NCI-H128 (cell line): ENCODE data around the gene ZNF552.

Source experiments
- DNase-seq: peaks from one replicate; lab custom pipeline; 2025; ENCODE audit not compliant: unreplicated experiment; lab: John Stamatoyannopoulos, UW

The ZNF552 gene

DNA sequence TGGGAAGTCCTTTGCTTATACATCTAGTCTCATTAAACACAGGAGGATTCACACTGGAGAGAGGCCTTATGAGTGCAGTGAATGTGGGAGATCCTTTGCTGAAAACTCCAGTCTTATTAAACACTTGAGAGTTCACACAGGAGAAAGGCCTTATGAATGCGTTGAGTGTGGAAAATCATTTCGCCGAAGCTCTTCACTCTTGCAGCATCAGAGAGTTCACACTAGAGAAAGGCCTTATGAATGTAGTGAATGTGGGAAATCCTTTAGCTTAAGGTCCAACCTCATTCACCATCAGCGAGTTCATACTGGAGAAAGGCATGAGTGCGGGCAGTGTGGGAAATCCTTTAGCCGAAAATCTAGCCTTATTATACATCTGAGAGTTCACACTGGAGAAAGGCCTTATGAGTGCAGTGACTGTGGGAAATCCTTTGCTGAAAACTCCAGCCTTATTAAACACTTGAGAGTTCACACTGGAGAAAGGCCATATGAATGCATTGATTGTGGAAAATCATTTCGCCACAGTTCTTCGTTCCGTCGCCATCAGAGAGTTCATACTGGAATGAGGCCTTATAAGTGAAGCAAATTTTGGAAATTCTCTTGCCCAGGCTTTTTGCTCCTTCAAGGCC, 35.4 kb downstream of the ZNF552 start:
- DNase-seq, result no peak

- DNase-seq, result no peak
Measured at GRCh38 chr19:57778336-57778735, 36.4 kb downstream of the ZNF552 start.

DNA sequence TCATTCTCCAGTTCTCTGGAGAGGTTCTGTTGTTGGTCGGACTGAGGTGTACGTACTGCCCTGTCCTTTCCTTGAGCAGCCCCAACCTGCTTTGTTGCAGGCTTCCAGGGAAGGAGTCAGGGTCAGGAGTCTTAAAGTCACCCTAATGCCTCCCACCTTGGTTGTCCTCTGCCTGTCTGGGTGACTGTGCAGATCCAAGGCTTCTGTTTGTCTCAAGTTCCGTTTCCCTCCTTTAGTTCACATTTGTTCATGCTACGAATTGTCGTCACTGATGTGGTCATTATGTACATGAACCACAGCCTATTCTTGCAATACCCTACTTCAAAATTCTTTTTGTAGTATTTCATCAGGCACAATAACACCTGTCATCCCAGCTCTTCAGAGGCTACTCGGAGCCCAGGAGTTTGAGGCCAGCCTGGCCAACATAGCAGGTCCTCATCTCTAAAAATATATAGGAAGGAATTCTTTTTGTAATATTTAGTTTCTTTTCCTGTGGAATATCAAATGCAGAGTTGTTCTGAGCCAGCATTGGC, 37.9 kb downstream of the ZNF552 start:
- DNase-seq, result no peak

DNA sequence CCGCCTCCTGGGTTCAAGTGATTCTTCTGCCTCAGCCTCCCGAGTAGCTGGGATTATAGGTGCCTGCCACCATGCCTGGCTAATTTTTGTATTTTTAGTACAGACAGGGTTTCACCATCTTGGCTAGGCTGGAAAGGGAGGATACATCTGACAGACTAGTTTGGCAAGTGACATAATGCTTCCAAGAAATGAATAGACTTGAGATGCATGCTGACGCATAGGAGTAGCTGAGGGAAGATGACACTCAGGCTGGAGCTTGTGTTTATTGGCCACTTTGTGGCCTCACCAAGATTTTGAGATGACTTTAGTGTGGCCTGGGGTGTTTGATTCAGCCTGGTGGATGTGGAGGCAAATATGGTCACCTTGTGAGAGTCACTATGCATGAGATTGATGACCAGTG, 41.2 kb downstream of the ZNF552 start:
- DNase-seq, result no peak

DNA sequence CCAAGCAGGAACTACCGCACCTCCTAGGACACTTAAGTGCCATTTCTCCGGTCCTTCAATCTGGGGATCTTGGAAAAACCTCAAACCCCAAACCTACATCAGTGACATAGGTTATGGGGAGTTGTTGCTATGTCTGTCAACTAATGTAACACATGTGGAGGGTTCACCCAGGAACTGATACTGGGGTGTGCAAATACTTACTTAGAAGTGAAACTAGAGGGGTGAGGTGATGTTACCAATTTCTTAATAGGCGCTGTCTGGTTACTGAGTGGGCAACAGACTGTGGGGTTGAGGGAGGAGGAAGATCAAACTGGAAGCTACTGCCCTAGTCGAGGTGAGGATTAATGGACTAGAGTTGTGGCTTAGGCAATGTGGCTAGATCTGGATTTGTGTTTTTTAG, 43.3 kb downstream of the ZNF552 start:
- DNase-seq, result no peak

- DNase-seq, result peak; percentile 70
Measured at GRCh38 chr19:57769345-57770131, 45.2 kb downstream of the ZNF552 start, which contains the start of gene ZNF586. Gene ZNF586 (plus strand): TSS chr19:57769676. CDS start chr19:57769843, 167 bp downstream.

GRCh38 chr19:57759096-57759495, 55.6 kb downstream of the ZNF552 start:
- no peak for DNase-seq

GRCh38 chr19:57757941-57758340, 56.8 kb downstream of the ZNF552 start:
- DNase-seq, result no peak
